Stimulated activated CD4-positive, alpha-beta T cell treated with anti-CD3 and anti-CD28 coated beads, Interleukin-15, amount 100 ng/mL, for 24 hours (primary cell): ENCODE results near the gene USP19.

ENCODE experiments used
- DNase-seq: peaks from one replicate; pipeline ENCODE4 v3.0.0-alpha.2; 2020

Gene USP19

DNA sequence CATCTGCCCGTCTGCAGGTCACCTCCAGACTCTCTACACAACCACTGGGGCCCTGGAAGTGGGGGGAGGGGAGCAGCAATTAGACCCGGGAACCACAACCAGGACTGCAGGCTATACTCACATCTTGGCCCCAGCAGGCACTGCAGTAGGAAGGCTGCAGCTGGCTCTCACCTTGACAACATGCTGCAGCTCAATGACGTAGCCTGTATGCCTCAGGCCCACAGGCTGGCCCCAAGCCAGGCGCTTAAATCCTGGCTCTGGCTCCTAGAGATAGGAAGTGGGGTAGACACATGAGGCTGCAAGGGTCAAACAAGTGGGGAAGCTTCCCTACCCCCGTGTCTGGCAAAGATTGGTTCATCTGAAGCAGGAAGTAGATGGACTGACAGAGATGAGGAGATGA lies 22.2 kb downstream of the USP19 start:
- no peak for DNase-seq

DNA sequence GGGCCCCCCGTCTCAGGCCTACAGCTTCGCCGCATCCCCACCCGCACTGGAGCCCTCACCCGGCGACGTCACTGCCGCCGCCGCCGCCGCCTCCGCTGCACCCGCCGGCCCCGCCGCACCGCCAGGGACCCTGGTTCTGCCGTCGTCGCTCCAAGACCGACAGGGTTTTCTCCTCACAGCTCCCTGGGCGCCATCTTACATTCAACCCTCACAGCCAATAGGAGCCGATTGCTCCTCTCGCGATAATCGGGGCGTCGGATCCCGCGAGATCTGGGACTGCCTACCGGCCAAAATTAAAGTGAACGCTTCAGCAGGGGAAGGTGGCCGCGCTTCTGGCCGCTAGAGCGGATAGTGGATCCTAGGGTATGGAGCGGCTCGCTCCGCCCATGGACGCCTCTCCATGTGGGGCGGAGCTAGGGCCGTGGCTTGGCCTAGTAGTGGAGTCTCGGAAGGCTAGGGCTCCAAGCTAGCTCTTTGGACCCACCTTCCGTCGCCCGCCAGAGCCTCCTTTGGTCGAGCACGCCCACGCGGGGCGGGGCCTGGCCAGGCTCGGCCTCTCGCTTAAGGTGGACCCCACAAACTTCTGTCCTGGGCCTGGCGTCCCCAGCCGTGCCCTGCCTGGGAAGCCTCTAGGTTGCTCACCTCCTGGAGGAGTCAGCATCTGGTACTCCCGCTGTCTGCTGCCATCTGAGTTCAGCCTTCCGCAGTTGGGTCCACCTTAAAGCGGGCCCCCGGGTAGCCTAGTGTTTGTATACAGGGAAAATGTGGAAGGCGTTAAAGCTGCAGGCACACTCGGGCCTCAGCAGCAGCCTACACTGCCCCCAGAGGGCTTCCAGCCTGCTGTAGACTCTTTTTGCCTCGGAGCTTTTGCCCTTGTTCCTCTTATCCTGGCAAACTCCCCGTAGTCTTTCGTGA lies 26.5 kb downstream of the USP19 start, which contains the start of gene QRICH1:
TSS of gene QRICH1 (minus strand) at position 219 of the 915 bp plus-strand sequence. CDS start 17,054 bp downstream, outside the sequence.
- DNase-seq: peak; percentile 97

DNA sequence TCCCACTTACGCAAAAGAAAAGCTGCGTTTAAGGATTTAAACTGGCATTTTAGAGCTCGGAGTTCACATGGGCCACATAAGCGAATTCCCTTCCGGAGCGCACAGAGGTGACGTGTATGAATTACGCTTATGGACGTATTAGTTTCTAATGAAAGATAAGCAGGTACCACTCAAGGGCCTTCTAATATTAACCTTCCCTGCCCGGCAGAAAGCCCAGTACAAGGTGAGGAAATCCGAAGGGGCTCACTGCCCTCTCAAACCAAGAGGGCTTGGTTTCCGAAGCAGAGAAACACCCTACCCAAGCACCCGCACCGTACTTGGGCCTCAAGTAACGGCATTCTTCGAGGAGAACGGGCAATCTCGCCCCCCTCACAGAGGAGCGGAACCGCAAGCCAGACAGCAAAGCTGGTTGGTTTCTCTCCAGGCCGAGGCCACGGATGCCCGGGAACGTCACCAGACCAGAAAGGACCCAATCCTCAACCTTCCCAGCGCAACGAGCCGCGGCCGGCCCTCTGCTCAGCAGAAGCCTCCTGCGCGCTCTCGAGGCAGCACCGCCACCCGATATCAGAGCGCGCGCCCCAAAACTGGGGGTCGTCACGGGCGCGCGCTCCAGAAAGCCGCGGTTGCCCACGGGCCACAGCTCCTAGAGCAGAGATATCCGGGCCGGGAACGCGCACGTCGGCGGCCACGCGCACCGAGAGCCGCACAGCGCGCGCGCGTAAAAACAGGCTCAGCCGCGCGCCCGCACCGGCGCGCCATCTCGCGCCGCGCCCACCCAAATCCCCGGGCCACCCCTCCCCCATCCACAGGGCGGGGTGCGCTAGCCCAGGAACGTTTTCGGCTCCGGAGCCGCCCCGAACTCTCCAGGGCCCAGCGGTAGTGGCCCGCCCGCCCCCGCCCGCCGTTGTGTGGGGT lies 27.4 kb downstream of the USP19 start:
- peak; percentile 89 for DNase-seq

DNA sequence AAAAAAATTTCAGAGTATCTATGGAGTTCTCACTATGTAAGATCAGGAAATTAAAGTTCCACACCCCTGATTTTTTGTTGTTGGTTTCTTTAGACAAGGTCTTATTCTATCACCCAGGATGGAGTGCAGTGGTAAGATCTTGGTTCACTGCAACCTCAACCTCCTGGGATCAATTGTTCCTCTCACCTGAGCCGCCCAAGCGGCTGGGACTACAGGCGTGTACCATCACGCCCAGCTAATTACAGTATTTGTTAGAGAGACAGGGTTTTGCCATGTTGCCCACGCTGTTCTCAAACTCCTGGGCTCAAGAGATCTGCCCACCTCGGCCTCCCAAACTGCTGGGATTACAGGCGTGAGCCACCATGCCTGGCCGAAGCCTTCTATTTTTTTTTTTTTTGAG lies 39.2 kb downstream of the USP19 start:
- no peak for DNase-seq

DNA sequence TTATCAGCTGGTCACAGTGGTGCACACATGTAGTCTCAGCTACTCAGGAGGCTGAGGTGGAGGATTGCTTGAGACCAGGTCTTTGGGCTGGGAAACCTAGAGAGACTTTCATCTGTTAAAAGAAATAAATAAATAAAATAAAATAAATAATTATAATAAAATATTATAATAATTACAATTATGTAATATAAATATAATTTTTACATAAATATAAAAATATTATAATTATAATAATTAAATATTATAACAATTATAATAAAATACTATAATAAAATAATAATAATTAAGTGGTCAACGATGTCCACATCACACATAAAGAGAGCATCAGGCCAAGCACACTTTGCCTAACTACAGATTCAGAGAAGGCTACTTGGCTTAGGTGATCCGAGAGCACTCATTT lies 41.4 kb downstream of the USP19 start:
- no peak for DNase-seq

DNA sequence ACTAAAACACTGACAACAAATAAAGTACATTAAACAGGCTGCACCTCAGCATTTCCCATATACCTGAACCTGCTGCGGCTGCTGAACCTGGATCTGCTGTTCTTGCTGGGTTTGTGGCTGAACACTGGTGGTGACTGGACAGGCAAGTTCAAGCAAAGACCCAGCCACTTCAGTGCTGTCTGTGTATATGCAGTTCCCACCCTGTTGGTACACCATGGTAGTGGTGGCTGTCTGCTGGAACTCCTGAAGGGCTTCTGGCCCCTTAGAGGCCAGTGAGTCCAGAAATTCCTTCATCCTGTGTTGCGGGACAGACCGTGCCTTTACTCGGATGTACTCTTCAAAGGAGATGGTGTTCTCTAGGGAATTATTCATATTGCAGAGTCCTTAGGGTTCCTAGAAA lies 44.0 kb downstream of the USP19 start:
- no peak for DNase-seq

GRCh38 chr3:49076116-49076515 lies 44.5 kb downstream of the USP19 start:
- DNase-seq: no peak
